ENCODE results near the gene CCDC192.
"Not testable (repeated sequence)": the region's sequence is repeated elsewhere in the genome, so short reads cannot be mapped to it uniquely, and the experiment has no call there.

The CCDC192 gene

GRCh38 chr5:127769386-127769785 lies 66.2 kb downstream of the CCDC192 start:
- DNase-seq = no peak

- DNase-seq = no peak
Observed at GRCh38 chr5:127770272-127770671, 67.1 kb downstream of the CCDC192 start.

- DNase-seq = no peak
Observed at GRCh38 chr5:127772531-127772930, 69.3 kb downstream of the CCDC192 start.

GRCh38 chr5:127774221-127774620 lies 71.0 kb downstream of the CCDC192 start:
- no peak for DNase-seq

GRCh38 chr5:127776477-127776876 lies 73.3 kb downstream of the CCDC192 start:
- no peak for DNase-seq

- no peak for DNase-seq
Observed at GRCh38 chr5:127777957-127778356, 74.8 kb downstream of the CCDC192 start.

GRCh38 chr5:127782450-127782849 lies 79.3 kb downstream of the CCDC192 start:
- not testable (repeated sequence) for DNase-seq

- DNase-seq = no peak
Observed at GRCh38 chr5:127785098-127785927, 82.1 kb downstream of the CCDC192 start.

- DNase-seq = no peak
Observed at GRCh38 chr5:127791439-127791838, 88.2 kb downstream of the CCDC192 start.

GRCh38 chr5:127791908-127792307 lies 88.7 kb downstream of the CCDC192 start:
- DNase-seq = not testable (repeated sequence)

GRCh38 chr5:127793052-127793451 lies 89.9 kb downstream of the CCDC192 start:
- DNase-seq = no peak

- DNase-seq = no peak
Observed at GRCh38 chr5:127793879-127794278, 90.7 kb downstream of the CCDC192 start.

GRCh38 chr5:127796211-127796610 lies 93.0 kb downstream of the CCDC192 start:
- DNase-seq = no peak

- DNase-seq = no peak
Observed at GRCh38 chr5:127799293-127799905, 96.2 kb downstream of the CCDC192 start.

- DNase-seq = no peak
Observed at GRCh38 chr5:127801751-127802476, 98.7 kb downstream of the CCDC192 start.

GRCh38 chr5:127802477-127802865 lies 99.3 kb downstream of the CCDC192 start:
- no peak for DNase-seq

- no peak for DNase-seq
Observed at GRCh38 chr5:127804886-127805426, 101.8 kb downstream of the CCDC192 start.

- DNase-seq = no peak
Observed at GRCh38 chr5:127805448-127805847, 102.3 kb downstream of the CCDC192 start.

- no peak for DNase-seq
Observed at GRCh38 chr5:127806776-127807175, 103.6 kb downstream of the CCDC192 start.

- DNase-seq = no peak
Observed at GRCh38 chr5:127809533-127809932, 106.3 kb downstream of the CCDC192 start.

GRCh38 chr5:127810017-127810416 lies 106.8 kb downstream of the CCDC192 start:
- DNase-seq = no peak

GRCh38 chr5:127810707-127811490 lies 107.7 kb downstream of the CCDC192 start:
- DNase-seq = no peak

GRCh38 chr5:127812570-127812969 lies 109.4 kb downstream of the CCDC192 start:
- DNase-seq = no peak
